Measurements from ENCODE around the gene SLAMF9.

GRCh38 chr1:159996653-159997052 is 42.6 kb upstream of the SLAMF9 start:
- TF ChIP-seq CTCF (IDR thresholded peaks at IDR 0.05) = no peak
- no peak for TF ChIP-seq REST (IDR thresholded peaks at IDR 0.05; ENCODE audit: insufficient read depth in 1 of 2, low read depth in 2 of 2, low read length in 1 of 2)
- TF ChIP-seq POLR2AphosphoS5 (IDR thresholded peaks at IDR 0.05; ENCODE audit: low read depth, low read length) = no peak
- no peak for TF ChIP-seq TCF7L2 (IDR thresholded peaks at IDR 0.05; ENCODE audit: low read depth, low read length)
- TF ChIP-seq SIN3A (IDR thresholded peaks at IDR 0.05; ENCODE audit: borderline replicate concordance, insufficient read depth, low read depth, low read length) = no peak
